HepG2 (cell line): ENCODE measurements around the gene TBX6. TPM values are rescaled to one million over a fixed set of nuclear protein-coding genes. Genes with fewer than 3 reads are reported as not detected.

Experiments used
- FOXM1 ChIP-seq: sonication (generic); formaldehyde crosslinking; IDR thresholded peaks from 2 replicates; pipeline ENCODE4 v1.5.0; 2020; ENCODE audit warnings: missing genetic modification reagents
- HNF4G ChIP-seq, 2 experiments: sonication (generic) in 1 of 2; formaldehyde crosslinking in 1 of 2; IDR thresholded peaks; 2 replicates each; pipeline versions ENCODE4 v1.4.0 to v1.6.1; 2011 to 2020; ENCODE audit warnings: borderline replicate concordance in 2 of 2, low read depth in 2 of 2, mild to moderate bottlenecking in 2 of 2, low read length in 1 of 2, missing genetic modification reagents in 1 of 2, moderate library complexity in 1 of 2
- KLF15 ChIP-seq: sonication (generic); formaldehyde crosslinking; IDR thresholded peaks from 2 replicates; pipeline ENCODE4 v1.8.1; 2023; ENCODE audit warnings: borderline replicate concordance, mild to moderate bottlenecking, inconsistent platforms, missing genetic modification reagents, mixed read lengths
- MED1 ChIP-seq: sonication (generic); formaldehyde crosslinking; IDR thresholded peaks from 2 replicates; pipeline ENCODE4 v1.4.0; 2020; ENCODE audit warnings: missing genetic modification reagents
- POLR2A ChIP-seq, 2 experiments: IDR thresholded peaks; 2 replicates each; pipeline ENCODE4 v1.6.1; 2011; ENCODE audit warnings: low read depth in 2 of 2, low read length in 2 of 2, mild to moderate bottlenecking in 1 of 2, moderate library complexity in 1 of 2; ENCODE audit not compliant: insufficient read depth in 1 of 2
- SNAPC5 ChIP-seq: sonication (generic); formaldehyde crosslinking; IDR thresholded peaks from 2 replicates; pipeline ENCODE4 v1.8.1; 2023; ENCODE audit warnings: mild to moderate bottlenecking, missing genetic modification reagents, borderline replicate concordance
- STAT5B ChIP-seq: sonication (generic); formaldehyde crosslinking; IDR thresholded peaks from 2 replicates; pipeline ENCODE4 v1.4.0; 2020; ENCODE audit warnings: missing genetic modification reagents
- TBX2 ChIP-seq: sonication (generic); formaldehyde crosslinking; IDR thresholded peaks from 2 replicates; pipeline ENCODE4 v1.5.0; 2020; ENCODE audit warnings: missing genetic modification reagents, mild to moderate bottlenecking, borderline replicate concordance
- YY1 ChIP-seq: IDR thresholded peaks from 2 replicates; pipeline ENCODE4 v1.6.1; 2011; ENCODE audit warnings: low read length, low read depth, moderate library complexity, mild to moderate bottlenecking; ENCODE audit not compliant: insufficient read depth, insufficient replicate concordance
- ZBTB38 ChIP-seq: sonication (generic); formaldehyde crosslinking; IDR thresholded peaks from 2 replicates; pipeline ENCODE4 v1.5.1; 2020; ENCODE audit warnings: mild to moderate bottlenecking, missing genetic modification reagents
- ZMYM3 ChIP-seq: sonication (generic); formaldehyde crosslinking; IDR thresholded peaks from 2 replicates; pipeline ENCODE4 v1.5.1; 2020; ENCODE audit warnings: mild to moderate bottlenecking, missing genetic modification reagents
- ZNF224 ChIP-seq: sonication (generic); formaldehyde crosslinking; IDR thresholded peaks from 2 replicates; pipeline ENCODE4 v1.5.0; 2020; ENCODE audit warnings: mild to moderate bottlenecking, missing genetic modification reagents
- ZNF282 ChIP-seq: fragments of 450-650 bp; IDR thresholded peaks from 2 replicates; pipeline ENCODE4 v1.6.1; 2018; ENCODE audit not compliant: partially characterized antibody
- ZNF296 ChIP-seq: sonication (generic); formaldehyde crosslinking; conservative IDR thresholded peaks from 2 replicates; pipeline ENCODE4 v1.5.0; 2020; ENCODE audit warnings: mild to moderate bottlenecking, missing genetic modification reagents
- ZNF318 ChIP-seq: sonication (generic); formaldehyde crosslinking; IDR thresholded peaks from 2 replicates; pipeline ENCODE4 v1.4.0; 2020; ENCODE audit warnings: mild to moderate bottlenecking, missing genetic modification reagents
- polyA plus RNA-seq, 8 experiments: library from polyadenylated mRNA; depleted of rRNA in 3 of 8; stranded (reverse) in 7 of 8; unstranded in 1 of 8; fragments of >200 nt; fragmentation: Illumina TruSeq in 4 of 8; extraction: Trizol in 4 of 8; gene quantifications; 2 replicates each; pipeline versions ENCODE4 v1.2.1 to v1.2.3, GENCODE V29; 2011 to 2016; ENCODE audit warnings: low read depth in 4 of 8, missing spikeins in 1 of 8, mixed read lengths in 1 of 8; ENCODE audit not compliant: insufficient read depth in 1 of 8
- total RNA-seq, 5 experiments: library from RNA; depleted of rRNA; stranded (reverse); fragments of >200 nt; fragmentation: Illumina TruSeq; extraction: Trizol; gene quantifications; 2 replicates each; pipeline ENCODE4 v1.2.3, GENCODE V29; 2016; ENCODE audit warnings: low read depth in 1 of 5
- TF ChIP-seq, protein P1 (sequence below): sonication (generic); formaldehyde crosslinking; IDR thresholded peaks from 2 replicates; pipeline ENCODE4 v1.5.1; 2020; ENCODE audit warnings: mild to moderate bottlenecking, missing genetic modification reagents, moderate library complexity

TBX6 gene
- total and polyA plus RNA-seq, 2 of the 13 experiments (the other 11 are each of a cell fraction or from before 2014, with no cell fraction given) = 0.24 to 0.42 TPM

GRCh38 chr16:30066761-30067583 is 24.8 kb downstream of the TBX6 start (continued):
- no peak for TF ChIP-seq ZNF318 (CRISPR knock-in tag)
- no peak for TF ChIP-seq ZNF224 (CRISPR knock-in tag)
- no peak for TF ChIP-seq KLF15 (CRISPR knock-in tag)
- 0 out of 2 replicates have a peak, but pooled peaks have one; percentile 27 for TF ChIP-seq ZNF296 (CRISPR knock-in tag)
- TF ChIP-seq ZNF282 = no peak
- TF ChIP-seq MED1 = no peak
- TF ChIP-seq ZBTB38 = peak; percentile 85
- TF ChIP-seq SNAPC5 (CRISPR knock-in tag) = no peak
- TF ChIP-seq STAT5B (CRISPR knock-in tag) = no peak
- TF ChIP-seq YY1 = no peak
- TF ChIP-seq HNF4G (IDR thresholded peaks at IDR 0.05; ENCODE audit: borderline replicate concordance, low read depth, low read length) = no peak
- TF ChIP-seq HNF4G (CRISPR knock-in tag; IDR thresholded peaks at IDR 0.05; ENCODE audit: borderline replicate concordance, low read depth) = 0 out of 2 replicates have a peak, but pooled peaks have one; percentile 7
- 0 out of 4 replicates have a peak, but pooled peaks of 1 of the 2 experiments have one; percentile 24 for TF ChIP-seq POLR2A (IDR thresholded peaks at IDR 0.05; ENCODE audit: insufficient read depth in 1 of 2, low read depth in 2 of 2, low read length in 2 of 2)
- TF ChIP-seq FOXM1 = no peak
- 0 out of 2 replicates have a peak, but pooled peaks have one; percentile 46 for TF ChIP-seq TBX2 (CRISPR knock-in tag)
- TF ChIP-seq, protein P1, sequence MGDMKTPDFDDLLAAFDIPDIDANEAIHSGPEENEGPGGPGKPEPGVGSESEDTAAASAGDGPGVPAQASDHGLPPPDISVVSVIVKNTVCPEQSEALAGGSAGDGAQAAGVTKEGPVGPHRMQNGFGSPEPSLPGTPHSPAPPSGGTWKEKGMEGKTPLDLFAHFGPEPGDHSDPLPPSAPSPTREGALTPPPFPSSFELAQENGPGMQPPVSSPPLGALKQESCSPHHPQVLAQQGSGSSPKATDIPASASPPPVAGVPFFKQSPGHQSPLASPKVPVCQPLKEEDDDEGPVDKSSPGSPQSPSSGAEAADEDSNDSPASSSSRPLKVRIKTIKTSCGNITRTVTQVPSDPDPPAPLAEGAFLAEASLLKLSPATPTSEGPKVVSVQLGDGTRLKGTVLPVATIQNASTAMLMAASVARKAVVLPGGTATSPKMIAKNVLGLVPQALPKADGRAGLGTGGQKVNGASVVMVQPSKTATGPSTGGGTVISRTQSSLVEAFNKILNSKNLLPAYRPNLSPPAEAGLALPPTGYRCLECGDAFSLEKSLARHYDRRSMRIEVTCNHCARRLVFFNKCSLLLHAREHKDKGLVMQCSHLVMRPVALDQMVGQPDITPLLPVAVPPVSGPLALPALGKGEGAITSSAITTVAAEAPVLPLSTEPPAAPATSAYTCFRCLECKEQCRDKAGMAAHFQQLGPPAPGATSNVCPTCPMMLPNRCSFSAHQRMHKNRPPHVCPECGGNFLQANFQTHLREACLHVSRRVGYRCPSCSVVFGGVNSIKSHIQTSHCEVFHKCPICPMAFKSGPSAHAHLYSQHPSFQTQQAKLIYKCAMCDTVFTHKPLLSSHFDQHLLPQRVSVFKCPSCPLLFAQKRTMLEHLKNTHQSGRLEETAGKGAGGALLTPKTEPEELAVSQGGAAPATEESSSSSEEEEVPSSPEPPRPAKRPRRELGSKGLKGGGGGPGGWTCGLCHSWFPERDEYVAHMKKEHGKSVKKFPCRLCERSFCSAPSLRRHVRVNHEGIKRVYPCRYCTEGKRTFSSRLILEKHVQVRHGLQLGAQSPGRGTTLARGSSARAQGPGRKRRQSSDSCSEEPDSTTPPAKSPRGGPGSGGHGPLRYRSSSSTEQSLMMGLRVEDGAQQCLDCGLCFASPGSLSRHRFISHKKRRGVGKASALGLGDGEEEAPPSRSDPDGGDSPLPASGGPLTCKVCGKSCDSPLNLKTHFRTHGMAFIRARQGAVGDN (CRISPR knock-in tag) = peak; percentile 60
- TF ChIP-seq ZMYM3 (CRISPR knock-in tag) = 0 out of 2 replicates have a peak, but pooled peaks have one; percentile 10
